PC-9 (cell line): ENCODE data around the gene GTF3C1.

Source experiments
- EZH2 ChIP-seq: fragments of 200-600 bp; sonication (generic); IDR thresholded peaks from 2 replicates; pipeline ENCODE4 v1.8.0; 2017; ENCODE audit warnings: antibody characterized with exemption, low read depth
- TF ChIP-seq, protein P1 (sequence below): fragments of 200-600 bp; sonication (generic); conservative IDR thresholded peaks from 2 replicates; pipeline ENCODE4 v1.6.1; 2017; ENCODE audit warnings: mixed run types, antibody characterized with exemption, mild to moderate bottlenecking, moderate library complexity

GRCh38 chr16:27539120-27539519, 10.6 kb downstream of the GTF3C1 start:
- TF ChIP-seq, protein P1, sequence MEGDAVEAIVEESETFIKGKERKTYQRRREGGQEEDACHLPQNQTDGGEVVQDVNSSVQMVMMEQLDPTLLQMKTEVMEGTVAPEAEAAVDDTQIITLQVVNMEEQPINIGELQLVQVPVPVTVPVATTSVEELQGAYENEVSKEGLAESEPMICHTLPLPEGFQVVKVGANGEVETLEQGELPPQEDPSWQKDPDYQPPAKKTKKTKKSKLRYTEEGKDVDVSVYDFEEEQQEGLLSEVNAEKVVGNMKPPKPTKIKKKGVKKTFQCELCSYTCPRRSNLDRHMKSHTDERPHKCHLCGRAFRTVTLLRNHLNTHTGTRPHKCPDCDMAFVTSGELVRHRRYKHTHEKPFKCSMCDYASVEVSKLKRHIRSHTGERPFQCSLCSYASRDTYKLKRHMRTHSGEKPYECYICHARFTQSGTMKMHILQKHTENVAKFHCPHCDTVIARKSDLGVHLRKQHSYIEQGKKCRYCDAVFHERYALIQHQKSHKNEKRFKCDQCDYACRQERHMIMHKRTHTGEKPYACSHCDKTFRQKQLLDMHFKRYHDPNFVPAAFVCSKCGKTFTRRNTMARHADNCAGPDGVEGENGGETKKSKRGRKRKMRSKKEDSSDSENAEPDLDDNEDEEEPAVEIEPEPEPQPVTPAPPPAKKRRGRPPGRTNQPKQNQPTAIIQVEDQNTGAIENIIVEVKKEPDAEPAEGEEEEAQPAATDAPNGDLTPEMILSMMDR = no peak
- TF ChIP-seq EZH2 = no peak
